ENCODE measurements around the gene PCNT.
"Not testable (repeated sequence)": the region's sequence is repeated elsewhere in the genome, so short reads cannot be mapped to it uniquely, and the experiment has no call there.

Gene PCNT

DNA sequence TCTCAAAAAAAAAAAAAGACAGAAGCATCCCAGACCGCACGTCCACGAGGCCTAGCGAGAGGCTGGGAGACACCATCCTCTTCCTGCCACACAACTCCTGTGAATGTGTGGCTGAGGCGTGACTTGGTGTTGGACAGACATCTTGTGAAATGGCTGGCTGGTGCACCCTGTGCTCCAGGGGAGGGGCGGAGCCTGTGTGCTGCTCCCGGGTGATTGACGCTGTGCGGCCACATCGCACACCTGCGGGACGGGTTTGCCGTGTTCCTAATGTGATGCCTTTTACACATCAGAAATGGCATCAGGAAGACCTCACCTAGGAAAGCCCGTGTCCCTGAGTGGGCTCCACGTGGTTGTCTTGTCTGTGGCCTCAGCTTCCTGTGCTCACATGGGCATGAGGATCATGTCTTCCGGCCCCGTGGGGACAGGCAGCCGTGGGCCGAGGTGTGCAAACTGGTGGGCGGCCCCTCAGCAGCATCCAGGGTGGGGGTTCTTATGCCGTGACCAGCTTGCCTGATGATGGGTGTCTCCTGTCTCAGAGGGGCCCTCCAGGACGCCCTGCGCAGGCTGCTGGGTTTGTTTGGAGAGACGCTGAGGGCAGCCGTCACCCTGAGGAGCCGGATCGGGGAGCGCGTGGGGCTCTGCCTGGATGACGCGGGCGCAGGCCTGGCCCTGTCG is 64.4 kb downstream of the PCNT start:
- no peak for DNase-seq

DNA sequence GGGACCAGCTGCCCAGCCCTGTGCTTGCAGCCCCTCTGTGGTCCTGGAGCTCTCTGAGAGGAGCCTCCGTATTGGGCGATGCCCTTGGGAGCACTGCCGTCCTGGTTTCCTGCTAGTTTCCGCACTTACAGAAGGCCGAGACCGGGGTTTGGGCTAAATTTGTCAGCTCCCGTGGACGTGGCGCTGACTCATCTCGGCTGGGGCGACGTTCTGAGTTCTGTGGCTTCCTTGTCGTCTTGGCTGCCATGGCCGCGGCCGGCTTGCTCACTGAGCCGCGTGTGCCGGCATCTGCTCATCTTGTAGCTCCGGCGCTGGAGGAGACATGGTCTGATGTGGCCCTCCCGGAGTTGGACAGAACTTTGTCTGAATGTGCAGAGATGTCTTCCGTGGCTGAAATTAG is 64.9 kb downstream of the PCNT start:
- no peak for DNase-seq

DNA sequence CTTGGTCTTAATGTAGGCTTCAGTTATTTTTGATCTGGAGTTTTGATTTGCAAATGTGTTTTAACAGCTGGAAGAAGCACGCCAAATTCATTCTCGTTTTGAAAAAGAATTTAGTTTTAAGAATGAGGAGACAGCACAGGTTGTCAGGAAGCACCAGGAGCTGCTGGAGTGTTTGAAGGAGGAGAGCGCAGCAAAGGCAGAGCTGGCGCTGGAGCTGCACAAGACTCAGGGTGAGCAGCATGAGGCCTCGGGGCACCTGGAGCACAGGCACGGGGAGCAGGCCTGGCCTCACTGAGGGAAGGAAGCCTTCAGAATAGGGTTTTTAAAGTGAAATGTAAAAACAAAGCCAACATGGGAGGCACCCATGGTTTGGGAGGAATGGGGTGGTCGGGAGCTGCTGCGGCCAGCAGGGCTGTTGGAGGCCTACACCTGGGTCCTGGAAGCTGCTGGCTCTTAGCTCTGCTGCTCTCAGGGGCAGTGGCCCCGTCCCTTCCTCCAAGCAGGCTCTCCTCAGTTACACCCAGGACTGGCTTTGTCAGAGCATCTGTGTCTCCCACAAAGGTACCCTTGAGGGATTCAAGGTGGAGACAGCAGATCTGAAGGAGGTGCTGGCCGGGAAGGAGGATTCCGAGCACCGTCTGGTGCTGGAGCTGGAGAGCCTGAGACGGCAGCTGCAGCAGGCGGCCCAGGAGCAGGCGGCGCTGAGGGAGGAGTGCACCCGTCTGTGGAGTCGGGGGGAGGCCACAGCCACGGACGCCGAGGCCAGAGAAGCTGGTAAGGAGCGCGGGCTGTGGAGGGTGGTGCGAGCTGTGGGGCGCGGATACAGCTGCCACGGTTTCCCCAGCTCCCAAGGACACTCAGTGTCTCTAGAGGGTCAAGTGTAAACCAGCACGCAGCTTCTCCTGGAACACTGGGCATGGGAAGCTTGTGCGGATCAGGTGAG is 66.9 kb downstream of the PCNT start:
- no peak for DNase-seq

DNA sequence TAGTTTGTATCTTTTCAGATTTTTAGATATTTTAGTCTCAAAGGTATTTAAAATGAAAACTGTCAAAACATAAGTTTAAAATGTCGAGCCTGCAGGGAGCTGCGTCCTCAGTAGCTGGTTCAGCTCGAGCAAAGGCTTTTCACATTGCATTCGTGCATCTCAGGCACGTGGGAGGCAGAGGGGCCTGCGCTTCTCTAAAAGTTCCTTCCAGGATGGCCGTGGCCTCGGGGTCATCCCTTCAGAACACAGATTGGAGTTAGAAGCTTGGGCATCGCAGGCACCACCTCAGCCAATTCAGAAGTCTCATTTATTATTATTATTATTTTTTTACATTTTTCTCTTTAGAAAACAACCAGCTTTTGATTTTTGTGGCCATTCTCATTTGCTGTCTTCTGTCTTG is 67.8 kb downstream of the PCNT start:
- DNase-seq: no peak

DNA sequence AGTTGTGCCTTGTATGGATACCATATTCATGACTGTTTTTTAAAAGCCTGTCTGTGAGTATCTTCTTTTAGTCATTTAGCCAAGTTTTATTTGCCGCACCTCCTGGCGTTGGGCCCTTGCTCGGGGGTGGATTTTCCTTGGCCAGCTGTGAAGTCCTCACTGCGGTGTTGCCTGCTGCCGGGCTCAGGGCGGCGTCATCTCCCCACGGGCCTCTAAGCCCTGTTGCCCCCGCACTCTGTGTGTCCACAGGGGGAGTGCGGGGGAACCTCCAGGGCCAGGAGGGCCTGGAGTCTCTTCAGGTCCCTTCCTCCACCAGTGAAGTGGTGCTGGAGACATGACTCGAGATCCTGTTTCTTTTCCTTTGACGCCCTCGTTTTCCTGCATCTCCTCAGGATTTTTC is 69.0 kb downstream of the PCNT start:
- no peak for DNase-seq

DNA sequence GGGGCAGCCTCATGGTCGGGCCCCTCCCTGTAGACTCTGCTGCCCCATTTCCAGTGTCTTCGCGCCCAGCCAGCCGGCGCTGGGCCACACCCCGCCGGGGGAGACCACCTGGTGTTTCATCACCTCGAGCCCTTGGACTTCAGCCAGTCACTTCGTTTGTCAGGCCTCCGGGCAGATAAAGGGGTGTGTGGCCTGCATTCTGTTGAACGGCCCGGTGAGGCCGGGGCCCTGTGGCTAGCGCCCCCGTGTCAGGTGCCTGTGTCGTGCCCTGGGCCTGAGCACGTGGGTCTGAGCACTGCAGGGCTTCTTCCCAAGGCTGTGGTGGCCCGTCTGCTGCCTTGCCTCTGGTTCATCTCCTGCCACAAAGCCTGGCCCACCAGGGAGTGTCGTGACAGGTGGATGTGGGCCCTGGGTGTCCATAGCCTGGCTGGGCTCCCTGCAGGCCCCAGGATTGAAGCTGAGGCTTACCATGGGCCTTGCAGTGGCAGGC is 69.5 kb downstream of the PCNT start:
- DNase-seq: no peak

DNA sequence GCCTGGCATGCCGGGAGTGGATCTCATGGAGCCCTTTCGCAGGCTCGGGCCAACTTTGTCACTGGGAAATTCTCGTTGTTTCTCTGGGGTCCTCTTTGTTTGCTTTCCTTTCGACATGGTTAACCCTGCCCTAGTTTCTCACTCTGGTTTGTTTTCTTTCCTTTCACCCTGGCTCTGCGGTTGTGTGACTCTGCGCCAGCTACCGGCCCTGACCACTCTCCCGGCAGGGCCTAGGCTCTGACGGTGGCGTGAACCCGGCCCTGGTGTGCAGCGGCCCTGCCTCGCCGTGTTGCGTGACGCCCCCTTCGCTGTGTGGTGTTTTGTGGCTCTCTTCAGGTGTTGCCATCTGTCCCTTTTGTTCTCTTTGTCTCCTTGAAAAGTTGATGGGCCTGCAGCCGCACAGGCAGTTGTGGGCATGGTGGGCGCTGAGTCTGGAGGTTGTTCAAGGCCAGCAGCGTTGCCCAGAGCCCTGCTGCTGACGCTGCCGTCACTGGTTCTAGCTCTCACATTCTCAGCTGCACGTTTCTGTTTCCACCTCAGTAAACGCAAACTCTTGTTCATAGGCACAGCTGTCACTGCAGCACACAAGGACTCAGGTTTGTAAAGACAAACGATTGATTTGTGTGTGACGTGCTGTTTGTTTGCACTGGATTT is 70.1 kb downstream of the PCNT start:
- DNase-seq: no peak

DNA sequence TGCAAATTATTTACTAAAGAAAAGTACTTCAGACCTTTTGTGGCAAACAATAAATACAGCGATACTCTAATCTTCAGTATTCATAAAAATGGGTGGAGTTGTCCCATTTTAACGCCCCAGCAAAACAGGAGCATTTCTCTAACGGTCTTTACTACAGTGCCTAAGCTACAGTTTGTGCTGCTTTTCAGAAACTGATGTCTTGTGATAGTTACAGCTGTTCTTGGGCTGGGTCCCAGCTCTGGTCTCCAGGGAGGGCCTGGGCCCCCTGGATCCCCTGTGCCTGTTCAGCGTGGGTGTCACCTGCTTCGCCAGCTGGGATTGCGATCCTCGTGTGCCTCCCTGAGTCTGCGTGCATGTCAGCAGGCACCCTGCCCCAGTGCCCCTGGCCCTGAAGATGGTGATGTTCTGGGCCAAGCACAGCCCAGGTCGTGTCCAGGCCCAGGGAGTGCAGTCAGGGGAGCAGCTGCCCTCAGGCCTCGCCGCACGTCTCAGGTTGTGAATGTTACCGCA is 70.7 kb downstream of the PCNT start:
- DNase-seq: no peak

DNA sequence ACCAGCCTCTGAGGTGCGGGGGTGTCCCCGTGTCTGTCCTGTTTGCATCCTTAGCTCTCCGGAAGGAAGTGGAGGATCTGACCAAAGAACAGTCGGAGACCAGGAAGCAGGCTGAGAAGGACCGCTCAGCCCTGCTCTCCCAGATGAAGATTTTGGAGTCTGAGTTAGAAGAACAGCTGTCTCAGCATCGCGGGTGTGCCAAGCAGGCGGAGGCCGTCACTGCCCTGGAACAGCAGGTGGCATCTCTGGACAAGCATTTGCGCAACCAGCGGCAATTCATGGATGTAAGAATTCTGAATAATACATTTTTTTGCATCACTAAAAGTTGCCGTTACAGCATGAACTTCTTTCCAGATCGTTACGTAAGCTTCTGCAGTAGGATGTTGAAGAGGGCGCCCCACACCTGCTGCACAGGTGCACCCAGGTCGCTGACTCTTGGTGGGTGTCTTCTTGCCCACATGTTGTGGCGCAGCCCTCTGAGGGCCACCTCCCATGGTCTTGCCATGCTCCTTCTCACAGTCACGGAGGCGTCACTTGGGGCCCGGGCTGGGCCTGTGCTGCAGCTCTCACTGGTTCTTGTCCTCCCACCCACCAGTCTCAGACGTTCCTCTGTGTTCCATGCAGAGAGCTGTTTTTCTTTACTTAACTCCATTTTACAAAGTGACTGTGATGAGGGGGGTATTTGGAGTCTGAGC is 73.4 kb downstream of the PCNT start:
- no peak for DNase-seq

DNA sequence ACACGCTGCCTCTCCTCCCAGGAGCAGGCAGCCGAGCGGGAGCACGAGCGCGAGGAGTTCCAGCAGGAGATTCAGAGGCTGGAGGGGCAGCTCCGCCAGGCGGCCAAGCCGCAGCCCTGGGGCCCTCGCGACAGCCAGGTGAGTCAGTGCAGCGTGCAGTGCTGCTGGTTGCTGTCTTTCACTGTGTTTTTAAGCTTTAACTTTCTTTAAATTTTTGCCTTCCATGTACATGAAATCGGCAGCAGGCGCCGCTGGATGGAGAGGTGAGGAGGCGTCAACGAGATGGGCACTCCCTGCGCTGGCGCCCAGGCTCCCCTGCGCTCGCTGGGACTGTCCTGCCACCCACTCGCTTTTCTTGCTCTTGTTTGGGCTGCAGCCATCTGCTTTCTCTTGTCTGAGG is 74.0 kb downstream of the PCNT start:
- no peak for DNase-seq

DNA sequence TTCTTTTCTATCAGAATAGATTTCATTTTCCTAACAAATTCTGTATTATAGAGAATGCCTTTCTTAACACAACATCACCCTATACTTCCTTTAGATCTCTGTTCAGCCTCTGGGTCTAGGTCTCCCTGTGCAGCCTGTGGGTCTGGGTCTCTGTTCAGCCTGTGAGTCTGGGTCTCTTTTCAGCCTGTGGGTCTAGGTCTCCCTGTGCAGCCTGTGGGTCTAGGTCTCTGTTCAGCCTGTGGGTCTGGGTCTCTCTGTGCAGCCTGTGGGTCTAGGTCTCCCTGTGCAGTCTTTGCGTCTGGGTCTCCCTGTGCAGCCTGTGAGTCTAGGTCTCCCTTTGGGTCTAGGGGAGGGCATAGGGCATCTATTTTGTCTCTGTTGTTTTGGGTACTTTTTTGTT is 75.2 kb downstream of the PCNT start:
- no peak for DNase-seq

DNA sequence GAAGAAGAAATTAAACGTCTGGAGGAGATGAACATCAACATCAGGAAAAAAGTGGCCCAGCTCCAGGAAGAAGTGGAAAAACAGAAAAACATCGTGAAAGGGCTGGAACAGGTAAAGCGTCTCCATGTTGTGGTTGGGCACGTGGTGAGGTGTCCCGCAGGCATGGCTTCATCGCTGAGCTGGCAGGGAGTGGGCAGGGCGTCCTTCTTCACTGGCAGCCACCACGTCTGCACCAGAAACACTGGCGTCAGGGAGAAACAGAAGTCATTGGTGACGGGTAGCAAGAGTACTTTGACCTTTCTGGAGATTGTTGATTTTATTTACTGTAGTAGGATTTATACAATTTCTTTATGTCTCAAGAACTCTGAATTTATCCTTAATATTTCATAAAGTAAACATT is 75.7 kb downstream of the PCNT start:
- no peak for DNase-seq

DNA sequence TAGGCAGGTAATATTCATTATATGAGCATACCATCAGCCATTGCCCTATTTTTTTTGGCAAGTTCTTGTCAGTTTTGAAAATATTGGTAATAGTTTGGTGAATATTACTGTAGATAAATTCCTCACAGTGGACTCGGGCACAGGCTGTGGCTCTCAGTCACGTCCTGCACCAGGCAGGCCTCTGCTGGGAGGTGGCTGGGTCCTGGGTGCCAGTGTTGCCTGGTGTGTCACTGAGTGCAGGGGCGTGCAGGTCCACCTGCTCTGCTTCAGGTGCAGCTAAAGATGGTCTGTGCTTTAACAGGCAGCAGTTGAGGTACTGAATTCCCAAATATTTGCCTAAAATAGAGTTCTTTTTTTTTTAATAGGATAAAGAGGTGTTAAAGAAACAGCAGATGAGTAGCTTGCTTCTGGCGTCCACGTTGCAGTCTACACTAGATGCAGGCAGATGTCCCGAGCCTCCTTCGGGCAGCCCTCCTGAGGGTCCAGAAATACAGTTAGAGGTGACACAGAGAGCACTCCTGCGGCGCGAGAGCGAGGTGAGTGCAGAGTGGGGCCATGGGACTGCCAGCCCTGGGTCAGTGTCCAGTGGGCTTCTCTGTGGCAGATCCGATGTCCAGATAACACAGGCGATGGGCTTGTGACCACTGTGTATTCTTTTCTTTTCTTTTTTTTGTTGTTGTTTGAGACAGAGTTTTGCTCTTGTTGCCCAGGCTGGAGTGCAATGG is 77.4 kb downstream of the PCNT start:
- DNase-seq: no peak

DNA sequence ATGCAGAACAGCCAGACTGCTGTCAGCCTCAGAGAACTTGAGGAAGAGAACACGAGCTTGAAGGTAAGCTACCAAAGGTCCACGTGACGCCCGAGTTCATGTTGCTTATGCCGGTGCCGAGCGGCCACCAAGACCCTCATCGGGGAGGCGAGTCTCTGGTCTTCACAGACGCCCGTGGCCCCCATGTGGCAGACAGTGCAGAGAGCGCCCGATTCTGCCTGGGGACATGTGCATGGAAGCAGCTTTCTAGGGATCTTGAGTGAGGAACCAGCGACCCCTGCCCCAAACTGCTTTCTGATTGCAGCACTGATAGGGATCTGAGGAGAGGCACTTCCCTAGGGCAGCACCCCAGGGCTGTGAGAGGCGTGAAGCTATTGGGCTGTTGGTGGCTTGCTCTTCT is 78.5 kb downstream of the PCNT start:
- DNase-seq: no peak

DNA sequence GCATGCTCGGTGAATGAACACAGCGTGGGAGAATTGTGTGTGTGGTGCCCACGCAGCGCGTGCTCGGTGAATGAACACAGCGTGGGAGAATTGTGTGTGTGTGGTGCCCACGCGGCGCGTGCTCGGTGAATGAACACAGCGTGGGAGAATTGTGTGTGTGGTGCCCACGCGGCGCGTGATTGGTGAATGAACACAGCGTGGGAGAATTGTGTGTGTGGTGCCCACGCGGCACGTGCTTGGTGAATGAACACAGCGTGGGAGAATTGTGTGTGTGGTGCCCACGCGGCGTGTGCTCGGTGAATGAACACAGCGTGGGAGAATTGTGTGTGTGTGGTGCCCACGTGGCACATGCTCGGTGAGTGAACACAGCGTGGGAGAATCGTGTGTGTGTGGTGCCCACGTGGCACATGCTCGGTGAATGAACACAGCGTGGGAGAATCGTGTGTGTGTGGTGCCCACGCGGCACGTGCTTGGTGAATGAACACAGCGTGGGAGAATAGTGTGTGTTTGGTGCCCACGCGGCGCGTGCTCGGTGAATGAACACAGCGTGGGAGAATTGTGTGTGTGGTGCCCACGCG is 79.4 kb downstream of the PCNT start:
- DNase-seq: not testable (repeated sequence)

DNA sequence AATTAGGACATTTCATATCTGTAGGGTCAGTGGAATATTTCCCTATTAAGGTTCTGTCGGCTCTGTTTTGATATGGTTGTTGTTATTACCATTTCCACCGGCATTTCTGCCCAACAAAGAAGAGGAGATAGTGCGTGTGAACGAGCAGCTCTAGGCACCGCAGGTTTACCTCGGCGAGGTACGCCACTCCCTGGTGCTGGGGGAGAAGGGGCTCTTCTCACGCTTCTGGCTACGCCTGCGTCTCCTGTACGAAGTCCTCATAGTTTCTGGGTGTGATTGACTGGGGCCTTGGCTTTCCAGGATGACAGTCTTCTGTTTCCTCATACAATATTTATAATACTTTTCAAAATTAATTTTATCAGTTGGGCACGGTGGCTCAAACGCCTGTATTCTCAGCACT is 80.3 kb downstream of the PCNT start:
- no peak for DNase-seq

DNA sequence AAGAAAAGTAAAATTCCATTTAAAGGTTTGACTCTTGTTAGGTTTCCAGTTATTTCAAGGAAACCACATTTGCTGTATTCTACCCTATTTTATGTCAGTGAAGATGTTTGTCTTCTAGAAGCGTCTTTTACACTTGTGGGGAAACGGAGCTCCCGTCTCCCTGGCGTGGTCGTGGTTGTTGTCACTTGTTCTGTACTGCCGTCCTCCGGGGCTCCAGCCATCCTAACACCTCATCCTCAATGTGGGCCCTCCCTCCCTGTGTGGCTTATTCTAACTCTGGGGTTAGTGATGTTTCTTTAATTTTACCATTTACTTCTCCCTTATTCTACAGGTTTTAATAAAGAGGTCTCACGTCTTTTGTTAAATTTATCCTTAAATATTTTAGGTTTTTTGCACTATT is 82.0 kb downstream of the PCNT start:
- no peak for DNase-seq

DNA sequence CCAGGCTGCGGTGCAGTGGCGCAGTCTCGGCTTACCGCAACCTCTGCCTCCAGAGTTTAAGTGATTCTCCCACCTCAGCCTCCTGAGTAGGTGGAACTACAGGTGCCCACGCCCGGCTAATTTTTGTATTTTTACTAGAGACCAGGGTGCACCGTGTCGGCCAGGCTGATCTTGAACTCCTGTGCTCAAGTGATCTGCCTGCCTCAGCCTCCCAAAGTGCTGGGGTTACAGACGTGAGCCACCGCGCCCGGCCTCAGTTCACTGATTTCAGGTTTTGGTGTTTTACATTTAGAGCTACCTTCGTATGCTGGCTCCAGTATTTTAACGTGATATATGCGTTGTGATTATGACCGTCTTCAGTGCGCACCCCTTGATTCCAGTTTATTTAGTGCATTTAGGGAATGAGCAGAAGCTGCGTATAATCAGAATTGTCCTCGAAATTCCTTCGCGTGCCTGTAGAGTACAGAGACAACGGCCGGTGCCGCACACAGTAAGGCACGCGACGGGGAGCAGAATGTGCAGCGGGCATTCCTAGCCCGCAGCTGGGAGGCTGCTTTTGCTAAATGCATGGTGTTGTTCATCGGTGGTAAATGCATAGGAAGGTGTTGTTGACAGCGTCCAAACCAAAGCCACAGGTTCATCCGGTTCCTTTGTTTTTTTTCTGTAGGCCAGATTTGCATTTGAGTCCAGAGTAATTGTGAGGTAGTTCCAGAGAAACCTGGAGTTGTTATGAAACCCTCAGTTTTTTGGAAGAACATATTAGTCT is 85.9 kb downstream of the PCNT start:
- DNase-seq: no peak

DNA sequence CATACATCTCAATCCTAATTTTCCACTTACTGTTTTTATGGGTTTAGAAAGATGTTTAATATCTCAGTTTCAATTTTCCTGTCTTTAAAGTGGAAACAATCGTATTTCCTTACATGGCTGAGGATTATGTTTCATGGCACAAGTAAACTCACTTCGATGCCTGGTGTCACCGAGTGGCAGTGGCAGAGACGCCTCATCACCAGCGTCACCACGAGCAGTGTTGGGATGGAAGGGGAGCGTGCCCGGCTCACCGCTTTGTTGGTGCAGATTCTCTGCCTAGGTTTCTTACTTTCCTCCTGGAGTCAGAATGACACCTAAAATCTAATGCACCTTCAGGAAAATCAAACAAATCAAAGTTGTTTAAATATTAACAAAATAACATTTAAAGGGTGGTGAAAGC is 86.6 kb downstream of the PCNT start:
- DNase-seq: no peak

DNA sequence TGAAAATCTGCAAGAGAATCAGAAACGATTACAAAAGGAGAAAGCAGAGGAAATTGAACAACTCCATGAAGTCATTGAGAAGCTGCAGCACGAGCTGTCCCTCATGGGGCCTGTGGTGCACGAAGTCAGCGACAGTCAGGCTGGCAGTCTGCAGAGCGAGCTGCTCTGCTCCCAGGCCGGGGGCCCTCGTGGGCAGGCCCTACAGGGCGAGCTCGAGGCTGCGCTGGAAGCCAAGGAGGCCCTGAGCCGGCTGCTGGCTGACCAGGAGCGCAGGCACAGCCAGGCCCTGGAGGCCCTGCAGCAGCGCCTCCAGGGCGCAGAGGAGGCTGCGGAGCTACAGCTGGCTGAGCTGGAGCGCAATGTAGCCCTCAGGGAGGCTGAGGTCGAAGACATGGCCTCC is 87.3 kb downstream of the PCNT start:
- no peak for DNase-seq

DNA sequence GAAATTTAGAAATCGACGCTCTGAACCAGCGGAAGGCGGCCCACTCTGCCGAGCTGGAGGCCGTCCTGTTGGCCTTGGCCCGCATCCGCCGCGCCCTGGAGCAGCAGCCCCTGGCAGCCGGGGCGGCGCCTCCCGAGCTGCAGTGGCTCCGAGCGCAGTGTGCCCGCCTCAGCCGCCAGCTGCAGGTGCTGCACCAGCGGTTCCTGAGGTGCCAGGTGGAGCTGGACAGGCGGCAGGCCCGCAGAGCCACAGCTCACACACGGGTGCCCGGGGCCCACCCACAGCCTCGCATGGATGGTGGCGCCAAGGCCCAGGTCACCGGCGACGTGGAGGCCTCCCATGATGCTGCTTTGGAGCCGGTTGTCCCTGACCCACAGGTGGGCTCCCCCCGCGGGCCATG is 87.7 kb downstream of the PCNT start:
- no peak for DNase-seq
